WERI-Rb-1 (cell line): ENCODE results near the gene ADGB.

ENCODE experiments used
- DNase-seq: peaks from one replicate; pipeline ENCODE4 v3.0.0-alpha.2; 2020
- H3K27ac ChIP-seq: fragments of 250-450 bp; sonication (Bioruptor Pico); 2 replicates; pipeline ENCODE4 v1.5.1; 2020; ENCODE audit warnings: mild to moderate bottlenecking, moderate library complexity
- H3K27me3 ChIP-seq: fragments of 250-450 bp; sonication (Bioruptor Pico); 2 replicates; pipeline ENCODE4 v1.5.1; 2021; ENCODE audit warnings: mild to moderate bottlenecking, low read depth, moderate library complexity; ENCODE audit not compliant: insufficient read depth, severe bottlenecking
- H3K36me3 ChIP-seq: fragments of 250-450 bp; sonication (Bioruptor Pico); 2 replicates; pipeline ENCODE4 v1.5.1; 2020; ENCODE audit warnings: mild to moderate bottlenecking, moderate library complexity
- H3K4me3 ChIP-seq: 2 replicates; pipeline ENCODE4 v1.5.1; 2011; ENCODE audit warnings: low read depth, mild to moderate bottlenecking, control low read depth, low read length
- H3K9me3 ChIP-seq: fragments of 250-450 bp; sonication (Bioruptor Pico); 2 replicates; pipeline ENCODE4 v1.5.1; 2021; ENCODE audit warnings: mild to moderate bottlenecking, moderate library complexity; ENCODE audit not compliant: severe bottlenecking
- TF ChIP-seq, protein P1 (sequence below): IDR thresholded peaks from 2 replicates; pipeline ENCODE4 v1.5.1; 2011; ENCODE audit warnings: low read depth, mild to moderate bottlenecking, control low read depth, inconsistent platforms, low read length

The ADGB gene

GRCh38 chr6:146859795-146860495 is 261.2 kb downstream of the ADGB start:
- TF ChIP-seq, protein P1, sequence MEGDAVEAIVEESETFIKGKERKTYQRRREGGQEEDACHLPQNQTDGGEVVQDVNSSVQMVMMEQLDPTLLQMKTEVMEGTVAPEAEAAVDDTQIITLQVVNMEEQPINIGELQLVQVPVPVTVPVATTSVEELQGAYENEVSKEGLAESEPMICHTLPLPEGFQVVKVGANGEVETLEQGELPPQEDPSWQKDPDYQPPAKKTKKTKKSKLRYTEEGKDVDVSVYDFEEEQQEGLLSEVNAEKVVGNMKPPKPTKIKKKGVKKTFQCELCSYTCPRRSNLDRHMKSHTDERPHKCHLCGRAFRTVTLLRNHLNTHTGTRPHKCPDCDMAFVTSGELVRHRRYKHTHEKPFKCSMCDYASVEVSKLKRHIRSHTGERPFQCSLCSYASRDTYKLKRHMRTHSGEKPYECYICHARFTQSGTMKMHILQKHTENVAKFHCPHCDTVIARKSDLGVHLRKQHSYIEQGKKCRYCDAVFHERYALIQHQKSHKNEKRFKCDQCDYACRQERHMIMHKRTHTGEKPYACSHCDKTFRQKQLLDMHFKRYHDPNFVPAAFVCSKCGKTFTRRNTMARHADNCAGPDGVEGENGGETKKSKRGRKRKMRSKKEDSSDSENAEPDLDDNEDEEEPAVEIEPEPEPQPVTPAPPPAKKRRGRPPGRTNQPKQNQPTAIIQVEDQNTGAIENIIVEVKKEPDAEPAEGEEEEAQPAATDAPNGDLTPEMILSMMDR: no peak
- no peaks in the 10 kb centered on the region for H3K9me3 ChIP-seq
- H3K27ac ChIP-seq: no peak overlapping the region
- no peaks in the 10 kb centered on the region for H3K27me3 ChIP-seq
- H3K36me3 ChIP-seq: no peaks in the 10 kb centered on the region
- DNase-seq: no peak
- H3K4me3 ChIP-seq: no peak overlapping the region

- no peak overlapping the region for H3K4me3 ChIP-seq
- H3K9me3 ChIP-seq: no peaks in the 10 kb centered on the region
- H3K27me3 ChIP-seq: no peaks in the 10 kb centered on the region
- no peak overlapping the region for H3K27ac ChIP-seq
- DNase-seq: no peak
- TF ChIP-seq, protein P1: no peak
- no peaks in the 10 kb centered on the region for H3K36me3 ChIP-seq
Observed at GRCh38 chr6:146860583-146860982, 261.8 kb downstream of the ADGB start.

- H3K4me3 ChIP-seq: no peak overlapping the region
- no peak for DNase-seq
- H3K27ac ChIP-seq: no peak overlapping the region
- TF ChIP-seq, protein P1: no peak
- H3K27me3 ChIP-seq: no peaks in the 10 kb centered on the region
- no peaks in the 10 kb centered on the region for H3K9me3 ChIP-seq
- no peaks in the 10 kb centered on the region for H3K36me3 ChIP-seq
Observed at GRCh38 chr6:146861029-146861563, 262.3 kb downstream of the ADGB start.

DNA sequence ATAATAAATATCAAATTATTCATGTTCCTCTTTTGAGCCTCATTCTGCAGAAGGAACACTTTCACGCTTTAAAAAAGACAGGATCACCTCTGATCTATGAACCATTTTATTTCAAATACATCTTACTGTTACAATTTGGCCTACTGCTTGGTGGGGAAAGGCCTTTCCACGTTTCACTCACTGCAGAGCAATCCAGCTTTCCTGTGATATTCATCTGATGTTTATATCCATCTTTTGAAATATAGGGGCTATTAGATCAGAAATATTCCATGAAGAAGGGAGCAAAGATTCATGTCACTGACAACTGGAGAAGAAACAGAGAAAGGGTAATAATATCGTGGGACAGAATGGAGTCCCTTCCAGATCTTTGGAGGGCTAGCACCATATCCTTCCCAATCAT is 262.9 kb downstream of the ADGB start:
- no peaks in the 10 kb centered on the region for H3K36me3 ChIP-seq
- H3K27me3 ChIP-seq: no peaks in the 10 kb centered on the region
- TF ChIP-seq, protein P1: no peak
- no peak for DNase-seq
- H3K27ac ChIP-seq: no peak overlapping the region
- H3K4me3 ChIP-seq: no peak overlapping the region
- H3K9me3 ChIP-seq: no peaks in the 10 kb centered on the region

- Histone ChIP-seq H3K27ac (no peak overlapping the region), H3K4me3 (no peak overlapping the region), H3K9me3 (no peaks in the 10 kb centered on the region), H3K27me3 (no peaks in the 10 kb centered on the region), H3K36me3 (no peaks in the 10 kb centered on the region)
- DNase-seq: no peak
- TF ChIP-seq, protein P1: no peak
Observed at GRCh38 chr6:146862508-146862919, 263.7 kb downstream of the ADGB start.

- no peak for DNase-seq
- Histone ChIP-seq H3K27ac (no peak overlapping the region), H3K27me3 (no peaks in the 10 kb centered on the region), H3K9me3 (no peaks in the 10 kb centered on the region), H3K36me3 (no peaks in the 10 kb centered on the region), H3K4me3 (no peak overlapping the region)
- TF ChIP-seq, protein P1: no peak
Observed at GRCh38 chr6:146864300-146864699, 265.5 kb downstream of the ADGB start.
